ENCODE measurements around the gene HMMR.
A peak's percentile ranks its signal among the peaks of the same experiment; 100 is the strongest.

HMMR gene

GRCh38 chr5:163458778-163459385, 1.6 kb upstream of the HMMR start:
- DNase-seq (ENCODE audit: low read depth): no peak

DNA sequence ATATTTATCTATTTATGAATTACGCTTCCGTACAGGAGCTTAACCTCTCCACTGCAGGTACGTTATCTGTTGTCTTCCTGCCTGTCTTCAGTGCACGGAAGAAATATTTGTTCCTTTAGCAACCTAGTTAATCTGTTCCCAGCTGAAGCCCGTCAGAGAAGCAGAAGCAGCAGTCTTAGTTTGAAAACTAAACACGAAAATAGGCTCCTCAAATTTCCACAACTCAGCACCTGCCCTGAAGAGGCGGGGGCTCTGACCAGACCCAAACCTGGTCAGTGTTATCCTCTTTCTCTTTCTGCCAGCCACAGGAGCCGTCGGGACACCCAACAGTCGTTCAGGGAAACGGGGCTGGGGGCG, 992 bp upstream of the HMMR start:
- DNase-seq (ENCODE audit: low read depth): no peak

GRCh38 chr5:163459819-163460561, 442 bp upstream of the HMMR start, which contains the start of gene NUDCD2:
TSS of gene NUDCD2 (minus strand) at chr5:163460102. CDS start at chr5:163460050, 52 bp downstream.
- peak; percentile 91 for DNase-seq (ENCODE audit: low read depth)

GRCh38 chr5:163463063-163463435, 2.6 kb downstream of the HMMR start:
- DNase-seq (ENCODE audit: low read depth): no peak

GRCh38 chr5:163467682-163468081, 7.2 kb downstream of the HMMR start:
- no peak for DNase-seq (ENCODE audit: low read depth)

DNA sequence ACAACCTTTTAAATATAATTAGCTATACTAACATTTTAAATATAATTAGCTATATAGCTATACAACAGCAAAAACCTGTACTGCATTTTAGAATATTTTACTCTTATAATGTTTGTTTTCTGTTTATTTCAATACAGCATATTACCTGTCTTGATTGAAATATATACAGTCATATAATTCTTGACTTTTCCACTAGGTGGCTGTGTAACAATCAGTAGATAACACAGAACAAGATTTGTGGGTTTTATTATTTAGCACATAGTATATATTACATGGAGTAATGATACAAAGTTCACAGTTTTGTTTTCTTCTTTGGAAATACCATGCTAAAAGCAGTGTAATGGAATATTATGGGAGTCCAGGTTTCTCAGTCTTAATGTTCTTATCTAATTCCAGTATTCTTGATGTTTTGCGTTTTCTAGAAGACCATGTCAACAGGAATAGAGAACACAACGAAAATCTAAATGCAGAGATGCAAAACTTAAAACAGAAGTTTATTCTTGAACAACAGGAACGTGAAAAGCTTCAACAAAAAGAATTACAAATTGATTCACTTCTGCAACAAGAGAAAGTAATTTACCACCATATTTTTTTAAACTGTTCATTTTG, 13.3 kb downstream of the HMMR start:
- no peak for DNase-seq (ENCODE audit: low read depth)

GRCh38 chr5:163475411-163475810, 15.0 kb downstream of the HMMR start:
- no peak for DNase-seq (ENCODE audit: low read depth)

DNA sequence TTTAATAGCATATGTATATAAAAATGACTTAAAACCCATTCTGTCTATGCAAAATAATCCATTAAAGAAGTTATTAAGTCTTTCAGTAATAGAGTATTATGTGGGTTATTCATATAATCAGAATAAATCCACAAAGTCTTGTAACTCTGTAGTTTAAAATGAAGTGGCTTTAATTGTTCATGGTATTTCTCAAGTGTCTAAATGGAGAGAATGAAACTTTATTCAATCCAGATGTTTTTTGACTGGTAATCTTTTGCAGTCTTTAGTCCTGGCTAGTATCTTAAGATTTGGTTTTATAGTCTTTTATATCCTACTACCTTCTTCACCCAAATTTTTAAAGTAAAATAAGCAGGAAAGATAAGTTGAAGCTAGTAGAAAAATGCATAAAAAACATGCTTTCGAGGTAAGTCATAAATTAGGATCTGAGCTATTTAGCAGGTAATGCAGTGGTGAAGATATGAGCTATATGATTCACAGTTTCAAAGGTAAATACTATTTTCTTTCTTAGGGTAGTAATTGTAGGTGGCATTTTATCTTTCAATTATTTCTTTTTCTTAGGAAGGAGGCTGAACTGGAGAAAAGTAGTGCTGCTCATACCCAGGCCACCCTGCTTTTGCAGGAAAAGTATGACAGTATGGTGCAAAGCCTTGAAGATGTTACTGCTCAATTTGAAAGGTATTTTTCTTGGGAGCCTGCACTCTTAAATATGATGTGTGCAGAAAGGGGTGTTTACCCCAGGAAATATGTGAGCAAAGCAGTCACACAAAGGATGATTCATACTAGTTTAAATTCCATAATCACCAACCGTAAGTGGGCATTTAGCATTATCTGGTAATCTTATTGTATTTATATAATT, 17.9 kb downstream of the HMMR start:
- no peak for DNase-seq (ENCODE audit: low read depth)

GRCh38 chr5:163478982-163479271, 18.5 kb downstream of the HMMR start:
- no peak for DNase-seq (ENCODE audit: low read depth)

DNA sequence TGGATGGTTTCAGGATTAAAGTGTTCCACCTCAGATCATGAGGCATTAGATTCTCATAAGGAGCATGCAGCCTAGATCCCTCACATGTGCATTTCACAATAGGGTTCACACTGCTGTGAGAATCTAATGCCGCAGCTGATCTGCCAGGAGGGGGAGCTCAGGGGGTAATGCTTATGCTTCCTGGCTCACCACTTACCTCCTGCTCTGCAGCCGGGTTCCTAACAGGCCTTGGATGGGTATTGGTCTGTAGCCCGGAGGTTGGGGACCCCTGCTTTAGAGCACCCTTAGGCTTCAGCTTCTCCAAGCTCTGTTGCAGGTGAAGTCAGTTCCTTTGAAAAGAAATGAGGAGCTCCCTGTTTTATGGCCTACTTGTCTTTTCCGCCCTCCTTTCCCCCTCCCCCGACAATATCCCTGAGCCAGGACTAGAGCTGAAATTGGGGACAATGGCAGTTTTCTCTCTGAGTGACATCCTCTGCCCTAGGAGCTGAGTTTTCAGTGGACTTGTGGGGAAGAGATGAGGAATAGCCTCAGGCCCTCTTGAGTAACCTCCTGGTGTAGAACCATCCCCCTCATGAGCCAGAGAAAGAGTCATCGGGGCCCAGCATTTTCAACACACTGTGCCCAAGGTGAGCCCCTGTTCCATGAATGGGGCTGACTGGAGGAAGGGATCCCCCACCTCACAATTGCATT, 28.8 kb downstream of the HMMR start:
- no peak for DNase-seq (ENCODE audit: low read depth)

DNA sequence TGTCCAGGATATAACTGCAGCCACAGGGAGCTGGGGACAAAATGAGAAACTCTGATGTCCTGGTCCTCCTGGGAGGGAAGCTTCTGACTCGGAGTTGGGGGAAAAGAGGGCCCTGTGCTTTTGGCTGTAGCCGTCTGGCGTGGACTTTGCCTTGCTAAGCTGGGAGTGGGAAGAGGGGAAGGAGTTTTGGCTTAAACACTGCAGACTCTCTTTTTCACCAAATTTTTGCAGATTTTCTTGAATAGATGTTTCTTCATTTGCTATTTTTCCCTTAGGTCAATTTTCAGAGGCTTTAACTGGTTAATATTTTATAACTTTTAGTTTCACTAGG, 29.3 kb downstream of the HMMR start:
- no peak for DNase-seq (ENCODE audit: low read depth)

DNA sequence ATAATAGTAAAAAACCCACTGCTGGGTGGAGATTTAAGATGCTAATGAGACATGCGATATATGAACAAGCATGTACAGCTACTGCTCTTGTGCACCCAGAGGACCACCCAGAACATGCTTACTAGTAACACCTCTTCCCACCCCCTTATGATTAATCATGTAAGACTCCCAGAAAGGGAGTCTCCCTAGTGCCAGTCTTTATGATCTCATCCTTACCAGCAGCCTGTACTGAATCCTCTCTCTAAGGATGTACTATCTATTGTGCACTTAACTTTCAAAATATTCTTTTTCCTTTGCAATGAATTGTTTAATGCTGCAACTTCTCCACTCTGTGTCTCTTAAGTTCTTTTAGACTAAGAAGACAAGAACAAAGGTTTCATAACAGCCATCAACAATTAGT, 35.9 kb downstream of the HMMR start:
- DNase-seq (ENCODE audit: low read depth): no peak

GRCh38 chr5:163497315-163497714, 36.9 kb downstream of the HMMR start:
- DNase-seq (ENCODE audit: low read depth): no peak

GRCh38 chr5:163498886-163499285, 38.5 kb downstream of the HMMR start:
- no peak for DNase-seq (ENCODE audit: low read depth)

- DNase-seq (ENCODE audit: low read depth): no peak
These were observed 42.1 kb downstream of the HMMR start for GRCh38 chr5:163502521-163502920.

DNA sequence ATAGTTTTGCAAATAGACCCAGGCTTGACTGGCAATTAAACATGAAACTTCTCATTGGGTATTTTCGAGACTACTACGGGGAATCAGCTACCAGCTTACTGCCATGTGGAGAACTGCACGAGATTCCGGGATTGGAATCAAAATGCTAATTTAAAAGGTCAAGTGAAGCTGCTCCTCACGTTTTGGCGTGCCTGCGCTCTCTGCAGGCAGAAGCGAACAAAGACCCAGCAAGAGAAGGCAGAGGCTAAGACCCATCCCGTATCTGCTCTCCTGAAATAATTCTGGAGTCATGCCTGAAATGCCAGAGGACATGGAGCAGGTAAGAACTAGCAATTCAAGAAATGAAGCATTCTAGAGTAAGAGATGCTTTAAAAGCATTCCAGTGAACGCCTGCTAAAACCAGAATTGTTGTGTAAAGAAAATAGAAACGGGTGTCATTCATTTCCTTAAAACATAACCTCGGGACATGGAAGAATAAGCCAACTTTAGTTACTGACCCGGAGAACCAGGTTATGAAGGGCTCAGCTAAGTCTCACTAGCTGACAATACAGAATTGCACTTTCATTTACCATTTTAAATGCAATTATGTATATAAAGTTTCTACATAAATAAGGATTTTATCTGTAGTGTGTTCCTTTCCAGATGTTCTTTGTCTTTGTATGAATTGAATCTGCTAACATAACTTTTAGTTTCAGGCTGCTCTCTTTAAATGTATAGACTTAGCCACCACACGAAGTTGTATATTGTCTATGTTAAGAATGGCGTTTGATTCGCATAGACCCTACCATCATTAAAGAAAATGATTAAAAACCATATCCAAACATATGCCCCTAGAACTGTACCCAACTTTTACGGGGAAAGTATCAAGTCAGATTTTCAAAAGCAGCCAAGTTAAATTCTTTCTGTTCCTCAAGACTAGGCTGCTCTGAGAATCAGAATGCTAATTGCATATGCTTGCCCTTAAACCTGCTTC, 43.0 kb downstream of the HMMR start:
- DNase-seq (ENCODE audit: low read depth): no peak

- DNase-seq (ENCODE audit: low read depth): peak; percentile 15
These were observed 43.9 kb downstream of the HMMR start for GRCh38 chr5:163504079-163504931.

- DNase-seq (ENCODE audit: low read depth): no peak
These were observed 44.6 kb downstream of the HMMR start for GRCh38 chr5:163505049-163505367.

- peak; percentile 94 for DNase-seq (ENCODE audit: low read depth)
These were observed 45.1 kb downstream of the HMMR start, which contains the start of gene MAT2B for GRCh38 chr5:163505368-163506094. TSS of gene MAT2B (plus strand) at chr5:163505619. CDS start at chr5:163505687, 68 bp downstream.

DNA sequence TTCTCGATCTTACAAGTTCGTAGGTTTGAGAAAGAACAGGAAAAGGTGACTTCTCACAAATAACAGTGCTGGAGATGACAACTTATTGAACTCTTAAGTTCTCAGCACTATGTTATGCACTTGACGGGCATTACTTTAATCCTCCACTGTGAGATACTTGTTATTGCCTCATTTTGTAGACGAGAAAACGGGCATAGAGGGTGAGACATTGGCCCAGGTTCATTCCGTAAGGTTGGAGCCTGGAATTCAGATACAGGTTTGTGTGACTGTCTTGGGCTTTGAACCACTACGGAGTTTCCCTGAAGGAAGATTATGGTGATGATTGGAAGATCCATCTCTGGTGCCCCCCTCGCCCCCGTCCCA, 45.6 kb downstream of the HMMR start:
- DNase-seq (ENCODE audit: low read depth): no peak
